HG03442 (cell line): ENCODE results near the gene SNAPIN.

Experiments
- ATAC-seq: cut with Tn5 transposase; IDR thresholded peaks from one replicate; pipeline ENCODE4 v1.9.1; 2021; ENCODE audit warnings: mild to moderate bottlenecking, moderate library complexity; ENCODE audit not compliant: unreplicated experiment

Gene SNAPIN

GRCh38 chr1:153699768-153700167 is 41.3 kb downstream of the SNAPIN start:
- no peak for ATAC-seq

- ATAC-seq, result no peak
Observed at GRCh38 chr1:153705484-153705883, 47.0 kb downstream of the SNAPIN start.

GRCh38 chr1:153711026-153711425 is 52.5 kb downstream of the SNAPIN start:
- ATAC-seq, result no peak
